Lower lobe of right lung (tissue), 2 donors: ENCODE measurements around the gene NXPE3. TPM values are rescaled to one million over a fixed set of nuclear protein-coding genes. Genes with fewer than 3 reads are reported as not detected.

Experiments
- ATAC-seq, 2 donors: fragments of 200-7000 bp; cut with Tn5 transposase; one replicate each; pipeline ENCODE4 v1.9.1; 2020 to 2022; ENCODE audit warnings: mild to moderate bottlenecking in 2 of 2, moderate library complexity in 2 of 2
- DNase-seq: peaks from one replicate; pipeline ENCODE4 v3.0.0-alpha.2; 2020
- H3K27ac ChIP-seq: fragments of 200-600 bp; one replicate; pipeline ENCODE4 v1.8.0; 2022
- H3K27me3 ChIP-seq: fragments of 200-600 bp; one replicate; pipeline ENCODE4 v1.8.0; 2022; ENCODE audit warnings: low read depth
- H3K36me3 ChIP-seq: fragments of 200-600 bp; one replicate; pipeline ENCODE4 v1.8.0; 2022; ENCODE audit warnings: mild to moderate bottlenecking
- H3K4me1 ChIP-seq: fragments of 200-600 bp; one replicate; pipeline ENCODE4 v1.8.0; 2022
- H3K4me3 ChIP-seq: fragments of 200-600 bp; one replicate; pipeline ENCODE4 v1.8.0; 2022; ENCODE audit warnings: mild to moderate bottlenecking
- H3K9me3 ChIP-seq: fragments of 200-600 bp; one replicate; pipeline ENCODE4 v1.8.0; 2022
- intact Hi-C: fragments of 100-400 bp; cut with DNase I; formaldehyde crosslinking; loops from one replicate; pipeline ENCODE4 v1.11.0; 2022
- total RNA-seq: library from RNA; stranded (reverse); fragmentation: NEBNext Ultra II Directional; extraction: Animal tissue kit (Norgen Biotek cat#: 25700); gene quantifications from one replicate; pipeline ENCODE4 v1.2.1, GENCODE V29; 2021
- TF ChIP-seq, protein P1 (sequence below): fragments of 200-600 bp; IDR thresholded peaks from one replicate; pipeline ENCODE4 v1.8.0; 2022; ENCODE audit warnings: antibody characterized with exemption, mild to moderate bottlenecking
- donor health status: DM: no; HTN: yes; CAD: no; lungs with severe emphysema.

The NXPE3 gene
- total RNA-seq, 1 donor from 2014 or later: 22.0 TPM

DNA sequence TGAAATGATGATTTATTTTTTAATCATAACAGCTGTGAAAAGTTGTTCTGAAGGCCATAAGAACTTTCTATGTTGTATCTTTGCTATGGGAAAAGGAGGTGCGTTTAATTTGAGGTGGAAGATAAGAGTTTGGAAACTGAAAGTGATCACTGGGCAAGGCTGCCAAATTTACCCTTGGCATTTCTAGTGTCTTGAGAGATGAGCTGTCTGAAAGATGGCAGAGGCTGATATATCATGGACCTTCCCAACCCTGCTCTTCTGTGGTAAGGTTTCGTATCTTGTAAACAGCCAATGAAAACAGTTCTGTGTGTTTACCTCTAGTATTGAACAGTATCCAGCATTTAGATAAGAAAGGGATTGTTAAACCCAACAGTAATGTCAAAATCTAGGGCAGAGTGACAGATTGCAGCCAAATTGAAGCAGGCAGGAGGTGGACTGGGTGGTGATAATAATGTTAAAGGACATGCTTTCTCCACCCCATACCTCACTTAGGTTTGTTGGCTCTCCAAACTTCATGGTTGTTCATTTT lies 54.5 kb downstream of the NXPE3 start:
- no peaks in the 10 kb centered on the region for H3K36me3 ChIP-seq
- H3K4me3 ChIP-seq: no peak overlapping the region
- intact Hi-C loops: no loop called here
- no peak overlapping the region for H3K27ac ChIP-seq
- DNase-seq (no peak), ATAC-seq (no peak)
- TF ChIP-seq, protein P1, sequence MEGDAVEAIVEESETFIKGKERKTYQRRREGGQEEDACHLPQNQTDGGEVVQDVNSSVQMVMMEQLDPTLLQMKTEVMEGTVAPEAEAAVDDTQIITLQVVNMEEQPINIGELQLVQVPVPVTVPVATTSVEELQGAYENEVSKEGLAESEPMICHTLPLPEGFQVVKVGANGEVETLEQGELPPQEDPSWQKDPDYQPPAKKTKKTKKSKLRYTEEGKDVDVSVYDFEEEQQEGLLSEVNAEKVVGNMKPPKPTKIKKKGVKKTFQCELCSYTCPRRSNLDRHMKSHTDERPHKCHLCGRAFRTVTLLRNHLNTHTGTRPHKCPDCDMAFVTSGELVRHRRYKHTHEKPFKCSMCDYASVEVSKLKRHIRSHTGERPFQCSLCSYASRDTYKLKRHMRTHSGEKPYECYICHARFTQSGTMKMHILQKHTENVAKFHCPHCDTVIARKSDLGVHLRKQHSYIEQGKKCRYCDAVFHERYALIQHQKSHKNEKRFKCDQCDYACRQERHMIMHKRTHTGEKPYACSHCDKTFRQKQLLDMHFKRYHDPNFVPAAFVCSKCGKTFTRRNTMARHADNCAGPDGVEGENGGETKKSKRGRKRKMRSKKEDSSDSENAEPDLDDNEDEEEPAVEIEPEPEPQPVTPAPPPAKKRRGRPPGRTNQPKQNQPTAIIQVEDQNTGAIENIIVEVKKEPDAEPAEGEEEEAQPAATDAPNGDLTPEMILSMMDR: no peak
- H3K9me3 ChIP-seq: no peaks in the 10 kb centered on the region
- H3K27me3 ChIP-seq: no peaks in the 10 kb centered on the region
- peaks cover 32% of the 10 kb centered on the region for H3K4me1 ChIP-seq

DNA sequence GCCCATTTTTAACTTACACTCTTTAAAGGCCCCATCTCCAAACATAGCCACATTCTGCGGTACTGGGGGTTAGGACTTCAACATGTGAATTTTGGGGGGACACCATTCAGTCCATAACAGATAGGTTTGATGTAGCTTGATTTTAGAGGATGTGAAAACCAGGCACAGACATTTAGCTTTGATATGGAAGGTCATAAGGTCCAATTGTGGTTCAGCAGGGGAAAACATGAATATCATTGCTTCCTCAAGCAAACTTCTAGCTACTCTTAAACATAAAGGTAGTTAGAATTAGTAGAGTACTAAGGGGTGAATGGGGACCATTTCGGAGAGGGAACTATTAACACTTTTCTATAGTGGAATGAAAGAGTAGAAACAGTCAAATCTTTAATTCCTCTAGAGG lies 56.7 kb downstream of the NXPE3 start:
- peaks cover 14% of the 10 kb centered on the region for H3K4me1 ChIP-seq
- intact Hi-C loops: no loop called here
- H3K36me3 ChIP-seq: no peaks in the 10 kb centered on the region
- TF ChIP-seq, protein P1: no peak
- H3K27ac ChIP-seq: no peak overlapping the region
- no peaks in the 10 kb centered on the region for H3K9me3 ChIP-seq
- no peaks in the 10 kb centered on the region for H3K27me3 ChIP-seq
- no peak for DNase-seq
- ATAC-seq: no peak
- no peak overlapping the region for H3K4me3 ChIP-seq

DNA sequence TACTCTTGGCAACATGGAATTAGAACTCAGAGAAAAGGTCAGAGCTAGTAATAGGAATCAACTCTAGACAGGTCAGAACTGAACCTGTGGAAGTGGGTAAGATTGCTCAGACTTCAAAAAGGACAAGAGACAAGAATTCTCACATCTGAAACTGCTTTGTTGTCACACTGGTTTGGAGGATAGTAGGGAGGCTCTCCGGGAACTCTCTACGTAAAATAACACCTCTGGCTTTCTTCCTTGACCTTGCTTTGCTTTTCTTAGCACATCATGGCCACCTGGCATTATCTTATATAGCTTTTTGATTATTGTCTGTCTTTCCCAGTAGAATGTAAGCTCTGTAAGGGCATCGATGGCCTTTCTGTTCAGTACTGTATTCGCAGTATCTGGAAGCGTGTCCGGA lies 57.1 kb downstream of the NXPE3 start:
- Histone ChIP-seq H3K36me3 (no peaks in the 10 kb centered on the region), H3K9me3 (no peaks in the 10 kb centered on the region), H3K4me3 (no peak overlapping the region), H3K4me1 (peaks cover 14% of the 10 kb centered on the region), H3K27ac (no peak overlapping the region), H3K27me3 (no peaks in the 10 kb centered on the region)
- TF ChIP-seq, protein P1: no peak
- intact Hi-C loops: no loop called here
- DNase-seq (no peak), ATAC-seq (no peak)

DNA sequence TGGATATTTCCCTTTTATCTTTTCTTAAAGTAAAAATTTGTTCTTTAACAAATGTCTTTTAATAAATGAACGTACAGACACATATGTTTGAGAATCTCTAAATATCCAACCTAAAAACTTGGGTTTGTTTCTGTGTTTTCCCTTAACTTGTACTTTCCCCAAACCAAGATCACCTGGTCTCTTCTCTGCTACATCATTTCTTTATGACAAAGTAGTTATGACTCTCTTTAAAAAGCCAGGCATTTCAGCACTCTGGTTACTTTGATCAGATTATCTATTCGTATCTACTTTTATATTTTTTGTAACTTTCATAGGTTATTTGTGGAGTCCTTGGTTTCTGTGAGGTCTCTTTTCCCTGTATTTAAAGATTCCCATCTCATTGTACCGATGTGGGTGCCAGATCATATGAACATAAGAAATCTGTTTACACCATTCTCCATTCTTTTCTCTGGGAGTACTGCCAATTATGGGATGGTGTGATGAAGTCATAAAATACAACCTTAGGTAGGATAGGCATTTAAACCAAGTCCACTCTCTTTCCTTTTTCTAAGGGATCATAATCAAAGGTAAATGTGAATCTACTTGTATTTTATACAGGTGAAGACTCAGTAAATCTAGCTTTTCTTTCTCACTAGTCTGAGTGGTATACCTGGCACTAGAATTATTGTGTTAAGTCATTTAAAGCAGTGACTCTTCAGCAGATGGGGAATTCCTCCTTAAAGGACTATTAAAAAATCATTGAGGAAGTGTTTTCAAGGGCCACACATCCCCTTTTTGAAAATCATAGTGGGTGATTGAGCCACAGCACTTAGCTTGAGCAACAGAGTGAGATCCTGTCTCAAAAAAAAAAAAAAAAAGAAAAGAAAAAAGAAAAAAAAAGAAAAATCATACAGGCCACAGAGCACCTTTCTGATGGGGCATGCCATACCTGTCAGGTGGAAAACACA lies 57.9 kb downstream of the NXPE3 start:
- no peaks in the 10 kb centered on the region for H3K9me3 ChIP-seq
- intact Hi-C loops: no loop called here
- H3K27ac ChIP-seq: no peak overlapping the region
- no peak overlapping the region for H3K4me3 ChIP-seq
- DNase-seq (no peak), ATAC-seq (peak; percentile 68 to 82)
- no peaks in the 10 kb centered on the region for H3K27me3 ChIP-seq
- H3K36me3 ChIP-seq: no peaks in the 10 kb centered on the region
- TF ChIP-seq, protein P1: no peak
- H3K4me1 ChIP-seq: peaks cover 14% of the 10 kb centered on the region

DNA sequence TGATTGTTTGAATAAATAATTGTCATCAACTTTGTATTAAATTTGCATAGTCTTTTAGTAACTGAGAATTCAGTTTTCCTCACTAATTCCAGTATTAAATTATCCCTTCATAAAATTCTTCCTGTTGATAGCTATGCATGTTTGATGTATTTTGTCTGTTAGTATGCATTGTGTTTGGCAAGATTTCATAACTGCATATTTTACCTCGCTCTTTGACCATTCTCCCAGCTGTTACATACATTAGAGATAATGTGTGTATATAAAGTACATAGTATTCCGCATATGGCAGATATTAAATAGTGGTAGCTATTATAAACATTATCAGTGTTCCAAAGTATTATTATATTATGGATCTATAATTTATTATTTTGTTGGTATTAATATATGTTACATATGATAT lies 59.7 kb downstream of the NXPE3 start:
- no peak for DNase-seq
- Histone ChIP-seq H3K27ac (no peak overlapping the region), H3K4me1 (peaks cover 14% of the 10 kb centered on the region), H3K4me3 (no peak overlapping the region), H3K36me3 (no peaks in the 10 kb centered on the region), H3K27me3 (no peaks in the 10 kb centered on the region), H3K9me3 (no peaks in the 10 kb centered on the region)
- no peak for ATAC-seq
- TF ChIP-seq, protein P1: no peak
- intact Hi-C loops: no loop called here
